HG02870 (cell line): Measurements from ENCODE around the gene DLGAP4.
A peak's percentile ranks its signal among the peaks of the same experiment; 100 is the strongest.

Experiments used
- ATAC-seq: cut with Tn5 transposase; IDR thresholded peaks from one replicate; pipeline ENCODE4 v1.9.1; 2021; ENCODE audit warnings: mild to moderate bottlenecking, moderate library complexity; ENCODE audit not compliant: unreplicated experiment

Gene DLGAP4

DNA sequence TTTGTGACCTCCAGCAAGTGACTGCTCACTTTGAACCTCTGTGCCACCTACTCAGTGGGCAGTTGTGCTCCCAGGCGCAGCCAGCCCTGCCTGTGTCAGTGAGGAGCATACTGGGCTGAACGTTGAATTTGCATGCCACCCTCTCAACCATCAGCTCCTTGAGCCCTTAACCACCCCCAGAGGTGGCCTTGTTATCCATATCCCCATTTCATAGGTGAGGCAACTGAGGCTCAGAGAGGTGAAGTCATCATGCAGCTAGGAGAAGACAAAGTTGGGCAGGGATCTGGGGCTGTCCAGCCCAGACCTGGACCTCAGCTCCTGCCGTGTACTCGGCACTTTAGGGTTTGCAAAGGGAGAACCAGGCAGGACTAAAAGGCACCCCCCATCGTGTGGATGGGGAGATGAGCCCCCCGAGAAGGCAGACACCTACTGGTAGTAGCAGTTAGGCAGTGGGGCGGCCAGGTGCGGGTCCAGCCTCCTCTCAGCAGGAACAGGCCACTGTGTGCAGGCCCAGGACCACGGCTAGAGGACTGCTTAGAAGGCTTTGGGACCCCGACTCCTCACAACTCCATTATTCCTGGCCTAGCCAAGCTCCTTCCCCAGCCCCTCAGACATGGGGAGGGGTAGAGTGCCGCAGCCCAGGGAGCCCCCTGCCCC is 134.4 kb downstream of the DLGAP4 start:
- ATAC-seq: no peak

DNA sequence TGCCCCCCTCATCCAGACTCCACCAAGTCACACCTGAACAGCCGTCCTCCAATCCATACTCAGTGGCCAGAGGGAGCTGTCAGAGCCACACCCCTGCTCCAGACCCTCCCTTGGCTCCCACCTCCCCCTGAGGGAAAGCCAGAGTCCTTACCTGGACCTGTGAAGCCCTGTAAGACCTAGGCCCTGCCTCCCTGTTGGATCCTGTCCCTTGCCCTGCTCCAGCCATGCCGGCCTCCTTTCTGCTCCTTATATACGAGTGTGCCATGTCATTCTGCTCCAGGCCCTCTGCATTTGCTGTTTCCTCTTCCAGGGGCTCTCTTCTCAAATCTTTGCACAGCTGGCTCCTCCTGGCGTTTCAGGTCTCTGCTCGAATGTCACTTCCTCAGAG is 134.9 kb downstream of the DLGAP4 start:
- ATAC-seq: no peak

DNA sequence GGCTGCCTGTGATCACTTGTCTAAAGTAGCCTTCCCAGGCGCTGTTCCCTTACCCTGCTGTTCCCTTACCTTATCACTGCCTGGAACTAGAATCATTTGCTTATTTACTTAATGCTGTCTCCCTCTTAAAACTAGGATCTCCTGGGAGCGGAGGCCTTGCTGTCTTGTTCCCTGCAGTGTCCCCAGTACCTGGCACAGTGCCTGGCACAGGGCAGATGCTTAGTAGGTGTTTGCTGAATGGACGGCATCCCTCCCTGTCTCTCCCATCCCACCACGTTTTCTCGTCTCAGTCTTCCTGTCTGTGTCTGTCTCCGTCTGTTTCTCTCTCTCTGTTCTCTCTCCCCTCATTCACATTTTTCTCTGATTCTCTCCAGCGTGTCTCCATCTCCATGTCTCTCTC is 135.3 kb downstream of the DLGAP4 start:
- ATAC-seq: no peak

- no peak for ATAC-seq
These were observed 139.7 kb downstream of the DLGAP4 start for GRCh38 chr20:36445847-36446246.

GRCh38 chr20:36446557-36446956 is 140.4 kb downstream of the DLGAP4 start:
- ATAC-seq: no peak

GRCh38 chr20:36447101-36447500 is 141.0 kb downstream of the DLGAP4 start:
- ATAC-seq: no peak

GRCh38 chr20:36449663-36450062 is 143.5 kb downstream of the DLGAP4 start:
- no peak for ATAC-seq

DNA sequence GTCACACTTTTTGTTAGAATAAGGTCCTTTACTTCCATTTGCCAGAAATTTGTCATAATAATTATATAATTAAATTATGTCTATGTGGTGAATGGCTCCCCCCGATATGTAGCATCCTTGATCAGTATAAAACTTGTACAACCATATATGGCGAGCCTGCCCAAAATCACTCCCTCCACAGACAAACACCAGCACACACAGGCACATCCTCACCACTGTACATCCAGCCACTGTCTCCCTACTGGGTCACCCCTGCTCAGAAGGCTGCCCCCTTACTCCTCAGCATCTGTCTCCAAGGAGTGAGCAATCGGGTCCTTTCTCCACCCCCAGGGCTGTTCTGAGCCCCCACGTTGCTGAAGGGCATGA is 148.2 kb downstream of the DLGAP4 start:
- ATAC-seq: no peak

- no peak for ATAC-seq
These were observed 148.7 kb downstream of the DLGAP4 start for GRCh38 chr20:36454698-36455427.

DNA sequence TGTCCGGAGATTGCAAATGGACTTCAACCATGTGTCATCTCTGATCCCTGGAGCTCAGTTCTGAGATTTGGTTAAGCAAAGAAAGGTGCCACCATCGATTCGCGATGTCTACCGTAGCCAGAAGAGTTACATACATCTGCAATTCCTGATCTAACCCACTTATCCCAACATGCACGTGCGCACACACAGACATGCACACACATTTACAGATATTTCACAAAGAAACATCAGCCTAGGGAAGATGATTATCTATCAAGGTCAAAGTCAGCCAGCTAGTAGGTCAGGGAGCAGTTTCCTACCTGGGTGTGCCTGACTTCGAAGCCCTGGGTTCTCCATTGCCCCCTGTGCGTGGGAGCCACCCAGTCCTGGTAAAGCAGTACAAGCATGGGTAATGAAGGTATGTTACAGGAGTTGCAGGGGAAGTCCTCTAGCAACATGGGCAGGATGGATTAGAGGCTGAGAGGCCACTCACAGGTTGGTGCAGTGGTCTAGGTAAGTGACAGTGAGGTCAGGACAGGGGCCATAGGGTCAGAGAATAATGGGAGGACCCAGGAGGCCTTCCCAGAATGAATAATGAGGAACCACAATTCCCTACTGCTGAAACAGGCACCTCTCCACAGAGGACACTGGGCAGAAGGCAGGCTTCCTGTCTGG is 150.0 kb downstream of the DLGAP4 start:
- no peak for ATAC-seq

- peak; percentile 47 for ATAC-seq
These were observed 154.8 kb downstream of the DLGAP4 start for GRCh38 chr20:36460648-36461599.

DNA sequence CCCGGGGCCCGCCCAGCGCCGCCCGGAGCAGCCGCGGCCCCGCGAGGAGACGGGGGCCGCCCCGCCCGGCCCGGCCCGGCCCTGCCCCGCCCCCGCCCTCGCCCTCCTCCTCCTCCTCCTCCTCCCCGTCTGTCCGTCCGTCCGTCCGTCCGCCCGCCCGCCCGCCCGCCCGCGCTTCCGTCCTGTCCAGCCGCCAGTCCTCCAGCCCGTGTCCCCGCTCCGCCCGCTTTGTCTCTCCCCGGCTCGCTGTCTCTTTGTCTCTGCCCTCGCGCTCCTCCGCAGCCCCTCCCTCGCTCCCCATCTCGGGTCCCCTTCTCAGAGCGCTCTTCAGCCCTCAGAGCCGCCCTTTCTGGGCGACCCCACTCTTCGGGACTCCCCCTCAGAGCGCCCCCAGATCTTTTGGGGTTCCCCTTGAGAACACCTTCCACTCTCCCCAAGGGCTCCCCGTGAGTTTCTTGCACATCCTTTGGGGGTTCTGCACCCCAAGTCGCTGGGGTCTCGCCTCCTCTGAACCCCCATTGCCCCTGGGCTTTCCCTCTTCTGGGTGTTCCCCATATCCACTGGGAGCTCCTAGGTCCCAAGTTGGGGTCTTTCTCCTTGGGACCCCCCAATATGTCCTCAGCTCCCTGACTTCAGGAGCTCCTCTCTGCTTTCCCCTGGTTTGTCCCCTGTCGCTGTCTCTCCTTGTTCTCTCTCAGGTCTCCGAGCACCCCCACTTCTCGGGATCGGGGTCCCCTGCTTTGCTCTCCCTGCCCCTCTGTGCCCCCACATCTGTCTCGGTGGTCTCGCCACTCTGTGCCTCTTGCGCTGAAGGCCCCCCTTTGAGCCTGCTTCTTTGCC is 155.7 kb downstream of the DLGAP4 start:
- ATAC-seq: no peak

DNA sequence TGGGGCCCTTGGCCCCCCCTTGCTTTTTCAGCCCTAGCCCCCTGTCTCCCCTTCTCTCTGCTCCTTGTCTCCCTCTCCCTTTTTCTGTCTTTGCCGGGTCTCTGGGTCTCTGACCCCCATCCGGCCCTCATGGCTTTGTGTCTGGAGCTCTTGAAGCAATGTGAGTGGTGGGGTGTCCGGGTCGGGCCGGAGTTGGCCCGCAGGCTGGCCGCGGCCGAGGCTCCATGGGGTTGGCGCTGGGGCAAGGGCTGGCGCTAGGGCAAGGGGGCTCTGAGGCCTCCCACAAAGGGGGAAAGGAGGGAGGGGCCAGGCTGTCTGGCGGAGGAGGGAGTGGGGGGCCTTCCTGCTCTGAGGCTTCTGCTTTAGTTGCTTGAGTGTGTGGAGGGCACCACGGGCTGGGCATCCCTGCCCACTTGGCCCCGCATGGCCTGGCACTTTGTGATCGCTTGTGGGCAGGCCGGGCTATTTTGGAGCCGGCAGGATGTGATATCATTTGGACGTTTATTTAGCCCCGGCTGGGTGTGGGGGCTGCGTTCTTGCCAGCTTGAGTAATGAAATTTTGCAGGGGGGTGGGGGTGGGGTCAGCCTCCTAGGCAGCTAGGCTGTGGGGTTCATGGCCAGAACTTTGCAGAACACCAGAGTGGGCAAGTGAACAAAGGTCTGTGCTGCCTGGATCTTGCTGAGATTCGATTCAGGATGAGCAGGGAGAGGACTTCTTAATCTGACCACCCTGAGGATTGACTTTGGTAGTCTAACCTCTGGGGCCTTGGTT is 156.5 kb downstream of the DLGAP4 start:
- no peak for ATAC-seq

- no peak for ATAC-seq
These were observed 157.3 kb downstream of the DLGAP4 start for GRCh38 chr20:36463212-36464061.

GRCh38 chr20:36465109-36466080 is 159.3 kb downstream of the DLGAP4 start:
- no peak for ATAC-seq

DNA sequence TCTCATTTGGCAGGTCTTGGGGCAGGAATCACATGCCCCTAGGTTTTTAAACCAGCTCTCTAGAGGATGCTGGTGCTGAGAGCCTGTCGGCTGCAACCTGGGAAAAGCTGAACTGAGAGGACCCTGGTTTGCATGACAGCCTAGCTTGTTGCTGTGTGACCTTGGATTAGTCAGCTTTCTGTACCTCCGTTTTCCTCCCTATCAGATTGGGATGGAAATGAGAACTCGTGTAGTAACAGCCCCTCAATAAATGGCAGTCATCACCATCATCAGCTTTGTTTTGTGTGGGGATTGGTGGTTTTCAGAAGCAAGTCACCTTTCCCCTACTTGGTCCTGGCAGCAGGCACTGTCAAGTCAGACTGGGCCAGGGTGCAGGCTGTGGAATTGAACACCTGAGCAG is 159.9 kb downstream of the DLGAP4 start:
- no peak for ATAC-seq
